Psoas muscle (tissue), 8 donors: ENCODE measurements around the gene PUSL1. TPM values are rescaled to one million over a fixed set of nuclear protein-coding genes. Genes with fewer than 3 reads are reported as not detected.

Experiments used
- ATAC-seq, 4 donors: fragments of 200-7000 bp; cut with Tn5 transposase; one replicate each; pipeline ENCODE4 v1.9.1; 2020; ENCODE audit warnings: moderate library complexity in 3 of 4, mild to moderate bottlenecking in 2 of 4
- DNase-seq, 2 donors: peaks; one replicate each; pipeline ENCODE4 v3.0.0-alpha.2; 2020
- H3K27ac ChIP-seq: fragments of 200-600 bp; one replicate; pipeline ENCODE4 v1.8.0; 2022
- H3K27me3 ChIP-seq, 3 donors: fragments of 200-600 bp in 1 of 3; one replicate each; pipeline versions ENCODE4 v1.6.1 to v1.8.0; 2013 to 2022; ENCODE audit warnings: low read length in 2 of 3, mild to moderate bottlenecking in 2 of 3, moderate library complexity in 1 of 3; ENCODE audit not compliant: insufficient read depth in 3 of 3
- H3K36me3 ChIP-seq, 2 donors: fragments of 200-600 bp in 1 of 2; one replicate each; pipeline versions ENCODE4 v1.6.1 to v1.8.0; 2013 to 2022; ENCODE audit warnings: low read depth in 1 of 2, mild to moderate bottlenecking in 1 of 2, moderate library complexity in 1 of 2; ENCODE audit not compliant: insufficient read depth in 1 of 2
- H3K4me1 ChIP-seq: fragments of 200-600 bp; one replicate; pipeline ENCODE4 v1.8.0; 2022
- H3K4me3 ChIP-seq: fragments of 200-600 bp; one replicate; pipeline ENCODE4 v1.8.0; 2022; ENCODE audit warnings: mild to moderate bottlenecking
- H3K9me3 ChIP-seq: fragments of 200-600 bp; one replicate; pipeline ENCODE4 v1.8.0; 2022
- WGBS, 3 donors: extraction: QIAGEN DNeasy Blood & Tissue Kit; methylation state at CpG; one replicate each; pipeline versions ENCODE4 v1.1.6 to v1.1.7; 2013; 5-methylcytosine and 5-hydroxymethylcytosine counted together
- intact Hi-C, 2 donors: fragments of 100-400 bp; cut with DNase I; formaldehyde crosslinking; loops; one replicate each; pipeline versions ENCODE4 v1.11.0 to v1.14.2; 2022
- polyA plus RNA-seq, 3 donors: library from polyadenylated mRNA; stranded (reverse); fragments of 200-250 nt; gene quantifications; one replicate each; pipeline ENCODE4 v1.2.3, GENCODE V29; 2013
- total RNA-seq, 4 donors: library from RNA; stranded (reverse); fragmentation: NEBNext Ultra II Directional in 2 of 4; extraction: Animal tissue kit (Norgen Biotek cat#: 25700) in 2 of 4; gene quantifications; one replicate each; pipeline versions ENCODE4 v1.2.1 to v1.2.4, GENCODE V29; 2021 to 2023
- TF ChIP-seq, protein P1 (sequence below): fragments of 200-600 bp; IDR thresholded peaks from one replicate; pipeline ENCODE4 v1.8.0; 2022; ENCODE audit warnings: antibody characterized with exemption
- donor health status: healthy with polysubstance abuse.
- donor health status: DM: no; HTN: no; CAD: no; lungs with moderate emphysema.
- donor health status: Bipolar disorder and iron deficiency.
- donor health status: healthy.
- donor health status: DM: yes; HTN: yes; CAD: no.
- donor health status: DM: no; HTN: no; CAD: no.
- donor health status: DM: no; HTN: no; CAD: no.
- donor health status: DM: yes; HTN: yes; CAD: no.

The PUSL1 gene
- total and polyA plus RNA-seq, 7 donors, result 3.7 to 9.1 (median 7.3) TPM

DNA sequence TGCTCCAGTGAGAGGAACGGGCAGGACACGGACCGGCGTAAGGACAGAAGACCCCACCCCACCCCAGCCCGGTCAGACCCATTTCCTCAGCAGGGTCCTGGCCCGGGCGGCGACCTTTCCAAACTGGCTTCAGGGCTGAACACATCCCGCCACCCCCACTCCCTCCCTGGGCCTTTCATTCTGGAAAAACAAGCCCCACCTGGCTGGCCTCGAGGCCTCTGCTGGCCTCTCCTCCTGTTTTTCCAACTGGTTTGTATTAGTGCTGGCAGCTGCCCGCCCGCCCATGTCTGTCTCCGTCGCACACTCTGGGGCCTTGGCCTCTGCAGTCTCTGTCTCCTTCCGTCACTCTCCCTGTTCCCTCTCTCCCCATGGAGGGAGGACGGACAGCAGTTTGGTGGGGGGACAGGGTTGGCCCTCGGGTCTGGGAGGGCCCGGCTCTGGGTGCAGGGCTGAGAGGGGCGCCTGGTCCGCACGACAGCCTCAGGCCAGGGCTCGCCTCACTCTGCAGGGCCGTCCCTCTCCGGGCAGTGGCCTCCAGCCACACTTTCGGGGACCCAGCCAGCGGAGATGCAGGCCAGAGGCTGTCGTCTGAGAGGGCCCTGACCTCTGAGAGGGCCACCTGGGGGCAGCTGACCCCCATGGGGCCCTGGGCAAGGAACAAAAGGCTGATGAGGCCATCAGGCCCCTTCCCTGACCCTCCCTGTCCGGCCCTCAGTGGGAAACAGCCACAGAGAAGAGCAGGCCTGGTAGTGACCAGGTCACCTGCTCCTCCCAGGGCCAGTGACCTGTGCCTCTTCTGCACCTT, 51.5 kb downstream of the PUSL1 start:
- 35 to 66% (median 38%) methylated on average over 25 to 28 of the region's 28 CpGs for WGBS, 3 donors
- intact Hi-C loops, result no loop called here

DNA sequence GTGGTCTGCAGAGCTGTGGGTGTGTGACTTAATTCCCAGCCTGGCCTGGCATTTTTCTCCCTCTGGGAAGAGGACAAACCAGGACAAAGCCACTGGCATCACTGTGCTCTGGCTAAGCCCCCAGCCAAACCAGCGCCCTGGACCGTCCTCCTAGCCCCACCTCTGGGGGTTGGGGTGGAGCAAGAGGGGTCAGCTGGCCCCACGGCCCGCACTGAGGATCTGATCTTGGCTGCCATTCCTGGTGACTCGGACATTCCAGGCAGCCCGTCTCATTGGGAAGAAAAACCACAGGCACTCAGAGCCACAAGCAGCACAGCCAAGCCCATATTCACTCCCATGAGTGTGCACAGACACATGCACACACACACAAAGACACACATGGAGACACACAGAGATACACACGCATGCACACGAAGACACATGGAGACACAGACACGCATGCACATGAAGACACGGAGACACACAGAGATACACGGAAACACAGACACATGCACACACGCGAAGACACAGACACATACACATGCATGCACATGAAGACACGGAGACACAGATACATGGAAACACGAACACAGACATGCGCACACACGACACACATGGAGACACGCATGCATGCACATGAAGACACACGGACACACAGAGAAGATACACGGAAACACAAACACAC, 52.2 kb downstream of the PUSL1 start:
- intact Hi-C loops, result no loop called here
- peak; percentile 88 to 91 for DNase-seq
- 40 to 54% (median 41%) methylated on average over 20 of the region's 20 CpGs for WGBS, 3 donors
- Histone ChIP-seq H3K36me3 (no peaks in the 10 kb centered on the region), H3K27me3 (peaks cover 0 to 42% (median 11%) of the 10 kb centered on the region in 3 donors), H3K4me3 (no peak overlapping the region), H3K4me1 (peaks cover 15% of the 10 kb centered on the region), H3K9me3 (no peaks in the 10 kb centered on the region), H3K27ac (peak overlapping the region; percentile 65)
- peak; percentile 67 to 82 (median 81) for ATAC-seq
- TF ChIP-seq, protein P1, sequence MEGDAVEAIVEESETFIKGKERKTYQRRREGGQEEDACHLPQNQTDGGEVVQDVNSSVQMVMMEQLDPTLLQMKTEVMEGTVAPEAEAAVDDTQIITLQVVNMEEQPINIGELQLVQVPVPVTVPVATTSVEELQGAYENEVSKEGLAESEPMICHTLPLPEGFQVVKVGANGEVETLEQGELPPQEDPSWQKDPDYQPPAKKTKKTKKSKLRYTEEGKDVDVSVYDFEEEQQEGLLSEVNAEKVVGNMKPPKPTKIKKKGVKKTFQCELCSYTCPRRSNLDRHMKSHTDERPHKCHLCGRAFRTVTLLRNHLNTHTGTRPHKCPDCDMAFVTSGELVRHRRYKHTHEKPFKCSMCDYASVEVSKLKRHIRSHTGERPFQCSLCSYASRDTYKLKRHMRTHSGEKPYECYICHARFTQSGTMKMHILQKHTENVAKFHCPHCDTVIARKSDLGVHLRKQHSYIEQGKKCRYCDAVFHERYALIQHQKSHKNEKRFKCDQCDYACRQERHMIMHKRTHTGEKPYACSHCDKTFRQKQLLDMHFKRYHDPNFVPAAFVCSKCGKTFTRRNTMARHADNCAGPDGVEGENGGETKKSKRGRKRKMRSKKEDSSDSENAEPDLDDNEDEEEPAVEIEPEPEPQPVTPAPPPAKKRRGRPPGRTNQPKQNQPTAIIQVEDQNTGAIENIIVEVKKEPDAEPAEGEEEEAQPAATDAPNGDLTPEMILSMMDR, result no peak

More for the DNA sequence above, 51.5 kb downstream of the PUSL1 start:
- H3K4me3 ChIP-seq, result no peak overlapping the region
- no peaks in the 10 kb centered on the region for H3K9me3 ChIP-seq
- H3K36me3 ChIP-seq, result no peaks in the 10 kb centered on the region
- TF ChIP-seq, protein P1, result no peak
- H3K27me3 ChIP-seq, result peaks cover 0 to 48% (median 11%) of the 10 kb centered on the region in 3 donors
- DNase-seq (peak; percentile 63 to 76), ATAC-seq (peak in 3 of 4 donors; percentile 16 to 22 (median 16))
- peaks cover 15% of the 10 kb centered on the region for H3K4me1 ChIP-seq
- H3K27ac ChIP-seq, result peak overlapping the region; percentile 65

Other genes with a start within 250 kb of the PUSL1 start
- not detected for gene RNF223, start 234.3 kb upstream of the PUSL1 start, total RNA-seq
- not detected for gene RNF223, start 234.3 kb upstream of the PUSL1 start, polyA plus RNA-seq
- gene C1orf159, start 192.5 kb upstream of the PUSL1 start, total RNA-seq, result 1 to 10 TPM; 1.5 to 3.5 (median 2.6) TPM
- 1 to 10 TPM; 4.1 to 6.7 (median 4.3) TPM for gene C1orf159, start 192.5 kb upstream of the PUSL1 start, polyA plus RNA-seq
- under 1 TPM in 1 of 4 donors, not detected in 3; 0.27 TPM for gene TTLL10, start 134.7 kb upstream of the PUSL1 start, total RNA-seq
- gene TTLL10, start 134.7 kb upstream of the PUSL1 start, polyA plus RNA-seq, result under 1 TPM; 0.03 to 0.10 (median 0.10) TPM
- under 1 TPM in 1 of 4 donors, not detected in 3; 0.27 TPM for gene TNFRSF18, start 102.0 kb upstream of the PUSL1 start, total RNA-seq
- gene TNFRSF18, start 102.0 kb upstream of the PUSL1 start, polyA plus RNA-seq, result under 1 TPM; 0.04 to 0.76 (median 0.13) TPM
- 1 to 10 TPM; 1.4 to 4.6 (median 3.7) TPM for gene TNFRSF4, start 94.4 kb upstream of the PUSL1 start, total RNA-seq
- gene TNFRSF4, start 94.4 kb upstream of the PUSL1 start, polyA plus RNA-seq, result 1 to 10 TPM; 1.7 to 3.8 (median 2.6) TPM
- 100 to 1,000 TPM in 1 of 4 donors, 10 to 100 TPM in 3; 70.6 to 109 (median 82.5) TPM for gene SDF4, start 76.6 kb upstream of the PUSL1 start, total RNA-seq
- 100 to 1,000 TPM in 2 of 3 donors, 10 to 100 TPM in 1; 67.5 to 129 (median 108) TPM for gene SDF4, start 76.6 kb upstream of the PUSL1 start, polyA plus RNA-seq
- 10 to 100 TPM in 3 of 4 donors, 1 to 10 TPM in 1; 8.9 to 13.7 (median 11.1) TPM for gene B3GALT6, start 76.4 kb upstream of the PUSL1 start, total RNA-seq
- 10 to 100 TPM in 2 of 3 donors, 1 to 10 TPM in 1; 7.7 to 30.3 (median 15.6) TPM for gene B3GALT6, start 76.4 kb upstream of the PUSL1 start, polyA plus RNA-seq
- gene C1QTNF12, start 61.9 kb upstream of the PUSL1 start, total RNA-seq, result 1 to 10 TPM in 2 of 4 donors, under 1 TPM in 2; 0.75 to 1.4 (median 1.0) TPM
- under 1 TPM; 0.13 to 0.98 (median 0.36) TPM for gene C1QTNF12, start 61.9 kb upstream of the PUSL1 start, polyA plus RNA-seq
- gene UBE2J2, start 34.7 kb upstream of the PUSL1 start, total RNA-seq, result 10 to 100 TPM; 36.8 to 48.1 (median 42.4) TPM
- 10 to 100 TPM; 44.9 to 80.9 (median 62.3) TPM for gene UBE2J2, start 34.7 kb upstream of the PUSL1 start, polyA plus RNA-seq
- 1 to 10 TPM; 1.4 to 3.5 (median 1.4) TPM for gene SCNN1D, start 28.2 kb upstream of the PUSL1 start, total RNA-seq
- 1 to 10 TPM in 2 of 3 donors, under 1 TPM in 1; 0.48 to 2.0 (median 1.6) TPM for gene SCNN1D, start 28.2 kb upstream of the PUSL1 start, polyA plus RNA-seq
- gene ACAP3, start 667 bp upstream of the PUSL1 start, total RNA-seq, result 10 to 100 TPM; 20.8 to 32.0 (median 26.3) TPM
- 10 to 100 TPM; 14.7 to 23.7 (median 15.5) TPM for gene ACAP3, start 667 bp upstream of the PUSL1 start, polyA plus RNA-seq
- 10 to 100 TPM; 55.6 to 80.8 (median 64.0) TPM for gene INTS11, start 16.1 kb downstream of the PUSL1 start, total RNA-seq
- gene INTS11, start 16.1 kb downstream of the PUSL1 start, polyA plus RNA-seq, result 10 to 100 TPM; 71.2 to 72.7 (median 71.8) TPM
- gene CPTP, start 16.2 kb downstream of the PUSL1 start, total RNA-seq, result 10 to 100 TPM; 18.2 to 39.5 (median 23.8) TPM
- 10 to 100 TPM; 31.3 to 38.1 (median 33.4) TPM for gene CPTP, start 16.2 kb downstream of the PUSL1 start, polyA plus RNA-seq
- under 1 TPM in 3 of 4 donors, not detected in 1; 0.06 to 0.10 (median 0.06) TPM for gene TAS1R3, start 22.7 kb downstream of the PUSL1 start, total RNA-seq
- under 1 TPM; 0.08 to 0.25 (median 0.18) TPM for gene TAS1R3, start 22.7 kb downstream of the PUSL1 start, polyA plus RNA-seq
- 100 to 1,000 TPM; 162 to 215 (median 210) TPM for gene DVL1, start 40.8 kb downstream of the PUSL1 start, total RNA-seq
- gene DVL1, start 40.8 kb downstream of the PUSL1 start, polyA plus RNA-seq, result 100 to 1,000 TPM; 183 to 209 (median 206) TPM
- gene MXRA8, start 50.0 kb downstream of the PUSL1 start, total RNA-seq, result 10 to 100 TPM in 3 of 4 donors, 1 to 10 TPM in 1; 7.2 to 24.3 (median 13.5) TPM
- gene MXRA8, start 50.0 kb downstream of the PUSL1 start, polyA plus RNA-seq, result 10 to 100 TPM in 2 of 3 donors, 1 to 10 TPM in 1; 9.8 to 16.9 (median 10.1) TPM
- 100 to 1,000 TPM; 180 to 194 (median 183) TPM for gene AURKAIP1, start 66.6 kb downstream of the PUSL1 start, total RNA-seq
- gene AURKAIP1, start 66.6 kb downstream of the PUSL1 start, polyA plus RNA-seq, result 100 to 1,000 TPM; 306 to 534 (median 341) TPM
- 10 to 100 TPM; 40.2 to 71.8 (median 46.1) TPM for gene CCNL2, start 90.7 kb downstream of the PUSL1 start, total RNA-seq
- 10 to 100 TPM; 50.1 to 59.3 (median 54.7) TPM for gene CCNL2, start 90.7 kb downstream of the PUSL1 start, polyA plus RNA-seq
- gene MRPL20, start 98.7 kb downstream of the PUSL1 start, total RNA-seq, result 100 to 1,000 TPM; 114 to 159 (median 143) TPM
- 100 to 1,000 TPM; 211 to 308 (median 255) TPM for gene MRPL20, start 98.7 kb downstream of the PUSL1 start, polyA plus RNA-seq
- gene ANKRD65, start 112.7 kb downstream of the PUSL1 start, total RNA-seq, result 1 to 10 TPM in 3 of 4 donors, under 1 TPM in 1; 0.77 to 5.4 (median 3.0) TPM
- gene ANKRD65, start 112.7 kb downstream of the PUSL1 start, polyA plus RNA-seq, result 1 to 10 TPM; 1.1 to 2.9 (median 1.6) TPM
- gene VWA1, start 127.1 kb downstream of the PUSL1 start, total RNA-seq, result 10 to 100 TPM in 3 of 4 donors, 1 to 10 TPM in 1; 4.5 to 25.3 (median 13.8) TPM
- 1 to 10 TPM; 1.4 to 7.8 (median 4.1) TPM for gene VWA1, start 127.1 kb downstream of the PUSL1 start, polyA plus RNA-seq
- under 1 TPM; 0.47 to 0.99 (median 0.61) TPM for gene ATAD3C, start 141.1 kb downstream of the PUSL1 start, total RNA-seq
- under 1 TPM; 0.12 to 0.61 (median 0.13) TPM for gene ATAD3C, start 141.1 kb downstream of the PUSL1 start, polyA plus RNA-seq
- gene ATAD3B, start 163.2 kb downstream of the PUSL1 start, total RNA-seq, result 10 to 100 TPM in 1 of 4 donors, 1 to 10 TPM in 3; 4.6 to 11.8 (median 9.0) TPM
- gene ATAD3B, start 163.2 kb downstream of the PUSL1 start, polyA plus RNA-seq, result 10 to 100 TPM in 2 of 3 donors, 1 to 10 TPM in 1; 9.6 to 19.4 (median 12.3) TPM
- gene ATAD3A, start 203.6 kb downstream of the PUSL1 start, total RNA-seq, result 10 to 100 TPM; 20.6 to 33.5 (median 24.1) TPM
- gene ATAD3A, start 203.6 kb downstream of the PUSL1 start, polyA plus RNA-seq, result 10 to 100 TPM; 35.6 to 48.6 (median 41.4) TPM
- gene TMEM240, start 232.0 kb downstream of the PUSL1 start, total RNA-seq, result 1 to 10 TPM in 3 of 4 donors, under 1 TPM in 1; 0.88 to 1.4 (median 1.2) TPM
- 1 to 10 TPM in 1 of 3 donors, under 1 TPM in 2; 0.55 to 1.8 (median 0.98) TPM for gene TMEM240, start 232.0 kb downstream of the PUSL1 start, polyA plus RNA-seq